Stimulated activated CD4-positive, alpha-beta T cell treated with anti-CD3 and anti-CD28 coated beads, Interleukin-4, amount 100 ng/mL, for 24 hours (primary cell): ENCODE data around the gene PLVAP.

Experiments
- DNase-seq: peaks from one replicate; pipeline ENCODE4 v3.0.0-alpha.2; 2020

PLVAP gene

GRCh38 chr19:17376935-17377600 lies at the start of gene PLVAP:
Gene PLVAP (minus strand): TSS chr19:17377342. CDS start chr19:17377288, 54 bp downstream.
- no peak for DNase-seq

- DNase-seq, result peak; percentile 30
These were observed 47.7 kb upstream of the PLVAP start for GRCh38 chr19:17424743-17425365.

GRCh38 chr19:17423429-17424208 lies 46.5 kb upstream of the PLVAP start:
- no peak for DNase-seq

- no peak for DNase-seq
These were observed 44.8 kb upstream of the PLVAP start for GRCh38 chr19:17421942-17422341.

- peak; percentile 17 for DNase-seq
These were observed 43.4 kb upstream of the PLVAP start for GRCh38 chr19:17420475-17420924.

GRCh38 chr19:17419621-17420474 lies 42.7 kb upstream of the PLVAP start, which contains the start of gene MVB12A:
Gene MVB12A (plus strand): TSS chr19:17420047. CDS start chr19:17420136, 89 bp downstream.
- DNase-seq, result peak; percentile 96

- no peak for DNase-seq
These were observed 42.0 kb upstream of the PLVAP start for GRCh38 chr19:17419154-17419620.

GRCh38 chr19:17418710-17419109 lies 41.6 kb upstream of the PLVAP start:
- no peak for DNase-seq

- no peak for DNase-seq
These were observed 38.0 kb upstream of the PLVAP start for GRCh38 chr19:17415121-17415520.

GRCh38 chr19:17414097-17414496 lies 37.0 kb upstream of the PLVAP start:
- DNase-seq, result no peak

GRCh38 chr19:17411801-17412200 lies 34.7 kb upstream of the PLVAP start:
- no peak for DNase-seq

- DNase-seq, result no peak
These were observed 32.8 kb upstream of the PLVAP start for GRCh38 chr19:17409990-17410389.

GRCh38 chr19:17406887-17407196 lies 29.7 kb upstream of the PLVAP start:
- DNase-seq, result no peak

GRCh38 chr19:17406046-17406886 lies 29.1 kb upstream of the PLVAP start:
- no peak for DNase-seq

GRCh38 chr19:17405250-17406045 lies 28.3 kb upstream of the PLVAP start, which contains the start of gene BST2:
Gene BST2 (minus strand): TSS chr19:17405630. CDS start chr19:17405575, 55 bp downstream.
- DNase-seq, result peak; percentile 48

GRCh38 chr19:17404621-17405249 lies 27.6 kb upstream of the PLVAP start:
- DNase-seq, result no peak

GRCh38 chr19:17404015-17404414 lies 26.9 kb upstream of the PLVAP start:
- no peak for DNase-seq

- DNase-seq, result peak; percentile 54
These were observed 26.1 kb upstream of the PLVAP start for GRCh38 chr19:17402982-17403855.

GRCh38 chr19:17401628-17402027 lies 24.5 kb upstream of the PLVAP start:
- no peak for DNase-seq
